Panc1 (cell line): ENCODE measurements around the gene TSPAN17. TPM values are rescaled to one million over a fixed set of nuclear protein-coding genes. Genes with fewer than 3 reads are reported as not detected.

Experiments
- ATAC-seq: fragments of 200-7000 bp; cut with Tn5 transposase; 2 replicates; pipeline ENCODE4 v1.9.1; 2020; ENCODE audit warnings: mild to moderate bottlenecking, moderate library complexity
- BruUV-seq: library from RNA; stranded (reverse); fragments of 400-500 nt; replicated peaks from 2 replicates; lab custom pipeline; 2021; lab: Mats Ljungman, UMichigan
- CTCF ChIA-PET: fragments of 300-600 bp; sonication (Branson Sonifier 250); formaldehyde crosslinking; loops from one replicate; lab custom pipeline; 2022; ENCODE audit warnings: antibody characterized with exemption; lab: Charles Lee
- POLR2A ChIA-PET: fragments of 300-600 bp; sonication (Branson Sonifier 250); formaldehyde crosslinking; loops from one replicate; lab custom pipeline; 2022; ENCODE audit warnings: antibody characterized with exemption; lab: Charles Lee
- DNase-seq: peaks from one replicate; pipeline ENCODE4 v3.0.0-alpha.2; 2010; ENCODE audit warnings: low read depth, low spot score
- H3K27ac ChIP-seq: 2 replicates; pipeline ENCODE4 v1.5.1; 2011; ENCODE audit warnings: mild to moderate bottlenecking, low read length, inconsistent platforms
- H3K27me3 ChIP-seq: fragments of 200-500 bp; sonication (Bioruptor generic); 2 replicates; pipeline ENCODE4 v1.6.0; 2014; ENCODE audit warnings: low read length, inconsistent platforms; ENCODE audit not compliant: control insufficient read depth, insufficient read depth
- H3K36me3 ChIP-seq: fragments of 200-500 bp; sonication (Bioruptor generic); 2 replicates; pipeline ENCODE4 v1.5.1; 2014; ENCODE audit warnings: inconsistent platforms, mild to moderate bottlenecking, low read length, moderate library complexity; ENCODE audit not compliant: control insufficient read depth, insufficient read depth
- H3K4me1 ChIP-seq: 2 replicates; pipeline ENCODE4 v1.5.1; 2011; ENCODE audit warnings: inconsistent platforms, mild to moderate bottlenecking, low read length, moderate library complexity; ENCODE audit not compliant: control insufficient read depth, insufficient read depth
- H3K4me3 ChIP-seq, 2 experiments: 2 replicates each; pipeline ENCODE4 v1.5.1; 2011 to 2012; ENCODE audit warnings: low read depth in 2 of 2, low read length in 2 of 2, mild to moderate bottlenecking in 2 of 2, inconsistent platforms in 1 of 2, moderate library complexity in 1 of 2
- H3K9me3 ChIP-seq: fragments of 200-500 bp; sonication (Bioruptor generic); 2 replicates; pipeline ENCODE4 v1.5.1; 2014; ENCODE audit warnings: low read depth, mild to moderate bottlenecking, inconsistent platforms, low read length, moderate library complexity; ENCODE audit not compliant: control insufficient read depth, insufficient read depth
- POLR2AphosphoS5 ChIP-seq: IDR thresholded peaks from 2 replicates; pipeline ENCODE4 v1.6.1; 2012; ENCODE audit warnings: mild to moderate bottlenecking, low read depth, low read length, moderate library complexity
- SIN3A ChIP-seq: IDR thresholded peaks from 2 replicates; pipeline ENCODE4 v1.6.1; 2012; ENCODE audit warnings: low read depth, mild to moderate bottlenecking, low read length, moderate library complexity, borderline replicate concordance; ENCODE audit not compliant: insufficient read depth
- TCF7L2 ChIP-seq: IDR thresholded peaks from 2 replicates; pipeline ENCODE4 v1.6.1; 2011; ENCODE audit warnings: mild to moderate bottlenecking, low read depth, low read length, inconsistent platforms
- in situ Hi-C: cut with HindIII; loops from 2 replicates; pipeline ENCODE4 v1.10.0; 2016; ENCODE audit warnings: low sequenced_read_pairs, low pct_unique_long_range_greater_than_20kb
- intact Hi-C: fragments of 100-400 bp; cut with micrococcal nuclease; formaldehyde crosslinking; loops from one replicate; pipeline ENCODE4 v1.10.0; 2022; ENCODE audit not compliant: unreplicated experiment
- total RNA-seq: library from RNA; stranded (reverse); gene quantifications from one replicate; pipeline ENCODE4 v1.2.1, GENCODE V29; 2021; ENCODE audit not compliant: unreplicated experiment
- TF ChIP-seq, protein P1 (sequence below), 2 experiments: IDR thresholded peaks; 2 replicates each; pipeline ENCODE4 v1.6.1; 2011 to 2012; ENCODE audit warnings: low read depth in 2 of 2, control low read depth in 1 of 2, low read length in 1 of 2, mild to moderate bottlenecking in 1 of 2, moderate library complexity in 1 of 2; ENCODE audit not compliant: insufficient read depth in 1 of 2
- TF ChIP-seq, protein P2 (sequence below): fragments of 450-650 bp; IDR thresholded peaks from 2 replicates; pipeline ENCODE4 v1.5.1; 2017; ENCODE audit warnings: mild to moderate bottlenecking

Gene TSPAN17
- total RNA-seq, 1 experiment from 2014 or later, result 64.7 TPM

DNA sequence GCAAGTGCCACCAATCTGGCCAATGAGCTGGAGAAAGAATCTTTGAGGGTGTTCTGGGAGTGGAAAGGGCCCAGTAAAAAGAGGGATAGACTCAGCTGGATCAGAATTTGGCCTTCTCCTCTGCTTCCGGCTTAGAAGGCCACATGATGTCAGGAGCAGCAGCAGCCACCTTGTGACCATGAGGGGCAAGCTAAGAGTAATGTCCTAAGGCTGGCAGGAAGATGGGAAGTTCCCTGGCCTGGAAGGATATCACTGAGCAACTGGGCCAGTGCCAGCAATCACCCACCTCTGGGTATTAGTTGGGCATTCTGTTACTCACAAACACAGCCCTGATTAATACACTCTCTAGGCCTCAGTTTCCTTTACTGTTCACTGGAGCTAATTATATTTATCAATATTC lies 44.2 kb downstream of the TSPAN17 start:
- DNase-seq (no peak), ATAC-seq (no peak)
- TF ChIP-seq, protein P1, sequence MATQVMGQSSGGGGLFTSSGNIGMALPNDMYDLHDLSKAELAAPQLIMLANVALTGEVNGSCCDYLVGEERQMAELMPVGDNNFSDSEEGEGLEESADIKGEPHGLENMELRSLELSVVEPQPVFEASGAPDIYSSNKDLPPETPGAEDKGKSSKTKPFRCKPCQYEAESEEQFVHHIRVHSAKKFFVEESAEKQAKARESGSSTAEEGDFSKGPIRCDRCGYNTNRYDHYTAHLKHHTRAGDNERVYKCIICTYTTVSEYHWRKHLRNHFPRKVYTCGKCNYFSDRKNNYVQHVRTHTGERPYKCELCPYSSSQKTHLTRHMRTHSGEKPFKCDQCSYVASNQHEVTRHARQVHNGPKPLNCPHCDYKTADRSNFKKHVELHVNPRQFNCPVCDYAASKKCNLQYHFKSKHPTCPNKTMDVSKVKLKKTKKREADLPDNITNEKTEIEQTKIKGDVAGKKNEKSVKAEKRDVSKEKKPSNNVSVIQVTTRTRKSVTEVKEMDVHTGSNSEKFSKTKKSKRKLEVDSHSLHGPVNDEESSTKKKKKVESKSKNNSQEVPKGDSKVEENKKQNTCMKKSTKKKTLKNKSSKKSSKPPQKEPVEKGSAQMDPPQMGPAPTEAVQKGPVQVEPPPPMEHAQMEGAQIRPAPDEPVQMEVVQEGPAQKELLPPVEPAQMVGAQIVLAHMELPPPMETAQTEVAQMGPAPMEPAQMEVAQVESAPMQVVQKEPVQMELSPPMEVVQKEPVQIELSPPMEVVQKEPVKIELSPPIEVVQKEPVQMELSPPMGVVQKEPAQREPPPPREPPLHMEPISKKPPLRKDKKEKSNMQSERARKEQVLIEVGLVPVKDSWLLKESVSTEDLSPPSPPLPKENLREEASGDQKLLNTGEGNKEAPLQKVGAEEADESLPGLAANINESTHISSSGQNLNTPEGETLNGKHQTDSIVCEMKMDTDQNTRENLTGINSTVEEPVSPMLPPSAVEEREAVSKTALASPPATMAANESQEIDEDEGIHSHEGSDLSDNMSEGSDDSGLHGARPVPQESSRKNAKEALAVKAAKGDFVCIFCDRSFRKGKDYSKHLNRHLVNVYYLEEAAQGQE (IDR thresholded peaks at IDR 0.05; ENCODE audit: insufficient read depth in 1 of 2, low read depth in 2 of 2, low read length in 1 of 2), result no peak
- no peak for TF ChIP-seq SIN3A
- no peak for TF ChIP-seq TCF7L2
- no peak for TF ChIP-seq POLR2AphosphoS5
- Histone ChIP-seq H3K4me3 (no peak overlapping the region), H3K27ac (no peak overlapping the region), H3K9me3 (no peaks in the 10 kb centered on the region), H3K27me3 (no peaks in the 10 kb centered on the region), H3K4me1 (no peaks in the 10 kb centered on the region; the same call in 1 of the 2 replicates), H3K36me3 (no peaks in the 10 kb centered on the region)
- POLR2A ChIA-PET, result no interaction called here
- in situ Hi-C loops, result no loop called here
- CTCF ChIA-PET, result no interaction called here
- intact Hi-C loops, result no loop called here
- BruUV-seq, result no TSS peak

- no peaks in the 10 kb centered on the region; the same call in 1 of the 2 replicates for H3K4me1 ChIP-seq
- intact Hi-C loops, result no loop called here
- in situ Hi-C loops, result no loop called here
- TF ChIP-seq, protein P2, sequence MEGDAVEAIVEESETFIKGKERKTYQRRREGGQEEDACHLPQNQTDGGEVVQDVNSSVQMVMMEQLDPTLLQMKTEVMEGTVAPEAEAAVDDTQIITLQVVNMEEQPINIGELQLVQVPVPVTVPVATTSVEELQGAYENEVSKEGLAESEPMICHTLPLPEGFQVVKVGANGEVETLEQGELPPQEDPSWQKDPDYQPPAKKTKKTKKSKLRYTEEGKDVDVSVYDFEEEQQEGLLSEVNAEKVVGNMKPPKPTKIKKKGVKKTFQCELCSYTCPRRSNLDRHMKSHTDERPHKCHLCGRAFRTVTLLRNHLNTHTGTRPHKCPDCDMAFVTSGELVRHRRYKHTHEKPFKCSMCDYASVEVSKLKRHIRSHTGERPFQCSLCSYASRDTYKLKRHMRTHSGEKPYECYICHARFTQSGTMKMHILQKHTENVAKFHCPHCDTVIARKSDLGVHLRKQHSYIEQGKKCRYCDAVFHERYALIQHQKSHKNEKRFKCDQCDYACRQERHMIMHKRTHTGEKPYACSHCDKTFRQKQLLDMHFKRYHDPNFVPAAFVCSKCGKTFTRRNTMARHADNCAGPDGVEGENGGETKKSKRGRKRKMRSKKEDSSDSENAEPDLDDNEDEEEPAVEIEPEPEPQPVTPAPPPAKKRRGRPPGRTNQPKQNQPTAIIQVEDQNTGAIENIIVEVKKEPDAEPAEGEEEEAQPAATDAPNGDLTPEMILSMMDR, result no peak
- no peak for TF ChIP-seq TCF7L2
- TF ChIP-seq, protein P1 (IDR thresholded peaks at IDR 0.05; ENCODE audit: insufficient read depth in 1 of 2, low read depth in 2 of 2, low read length in 1 of 2), result no peak
- ChIA-PET CTCF (no interaction called here), POLR2A (no interaction called here)
- no peak overlapping the region for H3K27ac ChIP-seq
- BruUV-seq, result no TSS peak
- H3K9me3 ChIP-seq, result no peaks in the 10 kb centered on the region
- H3K27me3 ChIP-seq, result no peaks in the 10 kb centered on the region
- no peak for ATAC-seq
- DNase-seq, result no peak
- no peaks in the 10 kb centered on the region for H3K36me3 ChIP-seq
- no peak overlapping the region for H3K4me3 ChIP-seq
Observed at GRCh38 chr5:176692326-176692725, 45.0 kb downstream of the TSPAN17 start.
